ENCODE measurements around the gene HGS. TPM values are rescaled to one million over a fixed set of nuclear protein-coding genes. Genes with fewer than 3 reads are reported as not detected.

HGS gene
- total and polyA plus RNA-seq, 8 donors = 39.3 to 174 (median 45.2) TPM

DNA sequence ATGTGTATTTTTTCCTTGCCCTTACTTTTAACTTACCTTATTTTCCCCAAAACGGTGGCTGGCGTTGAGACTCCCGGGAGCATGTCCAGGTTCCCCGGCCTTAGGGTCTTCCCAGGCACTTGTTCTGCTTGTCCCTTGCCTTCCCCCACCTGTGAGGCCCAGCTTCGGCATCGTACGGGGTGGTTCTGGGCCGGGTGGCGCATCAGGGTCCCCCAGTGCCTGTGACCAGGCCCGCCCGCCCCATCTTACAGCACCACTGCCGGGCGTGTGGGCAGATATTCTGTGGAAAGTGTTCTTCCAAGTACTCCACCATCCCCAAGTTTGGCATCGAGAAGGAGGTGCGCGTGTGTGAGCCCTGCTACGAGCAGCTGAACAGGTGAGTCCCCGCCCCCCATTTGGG lies 7.4 kb downstream of the HGS start:
- no peaks in the 10 kb centered on the region for H3K9me3 ChIP-seq
- H3K27ac ChIP-seq = no peak overlapping the region
- no peaks in the 10 kb centered on the region for H3K4me1 ChIP-seq
- 88 to 92% methylated on average over 18 of the region's 18 CpGs for WGBS, 2 donors
- ATAC-seq (no peak), FAIRE-seq (no peak), DNase-seq (peak in 1 of 6 donors; percentile 49)
- H3K4me3 ChIP-seq = no peak overlapping the region
- intact Hi-C loops (cut with DNase I) = no loop called here
- H3K36me3 ChIP-seq = peaks cover 4 to 82% (median 37%) of the 10 kb centered on the region in 3 donors
- no peak for TF ChIP-seq CTCF (IDR thresholded peaks at IDR 0.05)
- no peaks in the 10 kb centered on the region for H3K27me3 ChIP-seq

DNA sequence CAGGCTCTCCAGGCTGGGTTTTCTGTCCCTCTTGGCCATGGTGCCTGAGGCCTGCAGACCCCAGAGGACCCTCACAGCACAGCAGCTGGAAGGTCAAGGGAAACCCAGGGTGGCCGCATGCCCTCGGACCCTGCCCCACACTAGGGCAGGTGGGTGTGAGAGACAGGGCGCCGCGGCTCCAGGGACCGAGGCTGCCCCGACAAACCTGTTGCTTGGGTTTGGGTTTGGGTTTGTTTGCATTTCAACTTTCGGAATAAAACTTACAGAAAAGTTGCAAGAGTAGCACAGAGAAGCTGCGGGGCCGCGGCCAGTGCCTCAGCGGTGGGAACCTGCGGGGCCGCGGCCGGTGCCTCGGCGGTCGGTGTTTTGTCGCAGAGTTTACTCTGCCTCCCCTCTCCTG lies 7.8 kb downstream of the HGS start:
- H3K4me3 ChIP-seq = no peak overlapping the region
- H3K36me3 ChIP-seq = peaks cover 4 to 82% (median 37%) of the 10 kb centered on the region in 3 donors
- ATAC-seq (no peak), FAIRE-seq (no peak), DNase-seq (no peak)
- 95 to 96% methylated on average over 20 of the region's 20 CpGs for WGBS, 2 donors
- no peaks in the 10 kb centered on the region for H3K27me3 ChIP-seq
- H3K4me1 ChIP-seq = no peaks in the 10 kb centered on the region
- no peaks in the 10 kb centered on the region for H3K9me3 ChIP-seq
- intact Hi-C loops (cut with DNase I) = no loop called here
- TF ChIP-seq CTCF (IDR thresholded peaks at IDR 0.05) = no peak
- H3K27ac ChIP-seq = no peak overlapping the region

DNA sequence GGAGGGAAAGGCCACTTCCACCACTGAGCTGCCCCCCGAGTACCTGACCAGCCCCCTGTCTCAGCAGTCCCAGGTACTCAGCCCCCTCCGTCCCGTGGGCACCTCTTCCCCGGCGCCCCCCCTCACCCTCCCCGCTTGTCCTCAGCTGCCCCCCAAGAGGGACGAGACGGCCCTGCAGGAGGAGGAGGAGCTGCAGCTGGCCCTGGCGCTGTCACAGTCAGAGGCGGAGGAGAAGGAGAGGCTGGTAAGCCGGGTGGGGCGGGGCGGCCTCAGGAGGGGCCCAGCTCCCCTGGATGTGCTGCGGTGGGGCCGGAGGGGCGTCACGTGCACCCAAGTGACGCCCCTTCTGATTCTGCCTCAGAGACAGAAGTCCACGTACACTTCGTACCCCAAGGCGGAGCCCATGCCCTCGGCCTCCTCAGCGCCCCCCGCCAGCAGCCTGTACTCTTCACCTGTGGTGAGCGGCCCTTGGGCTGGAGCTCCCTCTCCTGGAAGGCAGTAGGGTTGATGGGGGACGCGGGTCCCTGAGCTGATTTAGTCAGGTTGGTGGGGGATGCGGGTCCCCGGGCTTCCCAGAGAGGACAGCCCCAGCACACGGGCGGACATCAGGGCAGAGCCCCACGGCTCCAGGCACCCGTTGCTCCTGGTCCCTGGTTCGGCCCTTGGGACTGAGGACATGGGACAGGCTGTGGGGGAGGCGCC lies 9.8 kb downstream of the HGS start:
- FAIRE-seq = no peak
- intact Hi-C loops (cut with DNase I) = no loop called here
- 89 to 95% methylated on average over 28 to 35 of the region's 35 CpGs for WGBS, 2 donors

GRCh38 chr17:81694810-81695209 lies 11.0 kb downstream of the HGS start:
- intact Hi-C loops (cut with DNase I) = no loop called here
- Histone ChIP-seq H3K36me3 (peaks cover 4 to 69% (median 25%) of the 10 kb centered on the region in 3 donors), H3K4me1 (no peaks in the 10 kb centered on the region), H3K27ac (no peak overlapping the region), H3K4me3 (no peak overlapping the region), H3K27me3 (no peaks in the 10 kb centered on the region), H3K9me3 (no peaks in the 10 kb centered on the region)
- WGBS, 2 donors = 91 to 94% methylated on average over 14 to 19 of the region's 19 CpGs
- ATAC-seq = no peak
- peak in 1 of 6 donors; percentile 31 for DNase-seq
- TF ChIP-seq CTCF (IDR thresholded peaks at IDR 0.05) = no peak
- no peak for FAIRE-seq

More for the DNA sequence above, 9.8 kb downstream of the HGS start:
- Histone ChIP-seq H3K4me1 (no peaks in the 10 kb centered on the region), H3K27ac (no peak overlapping the region), H3K36me3 (peaks cover 4 to 71% (median 25%) of the 10 kb centered on the region in 3 donors), H3K9me3 (no peaks in the 10 kb centered on the region), H3K4me3 (no peak overlapping the region), H3K27me3 (no peaks in the 10 kb centered on the region)
- TF ChIP-seq CTCF (IDR thresholded peaks at IDR 0.05) = no peak
- peak in 1 of 6 donors; percentile 65 for DNase-seq
- ATAC-seq = no peak

DNA sequence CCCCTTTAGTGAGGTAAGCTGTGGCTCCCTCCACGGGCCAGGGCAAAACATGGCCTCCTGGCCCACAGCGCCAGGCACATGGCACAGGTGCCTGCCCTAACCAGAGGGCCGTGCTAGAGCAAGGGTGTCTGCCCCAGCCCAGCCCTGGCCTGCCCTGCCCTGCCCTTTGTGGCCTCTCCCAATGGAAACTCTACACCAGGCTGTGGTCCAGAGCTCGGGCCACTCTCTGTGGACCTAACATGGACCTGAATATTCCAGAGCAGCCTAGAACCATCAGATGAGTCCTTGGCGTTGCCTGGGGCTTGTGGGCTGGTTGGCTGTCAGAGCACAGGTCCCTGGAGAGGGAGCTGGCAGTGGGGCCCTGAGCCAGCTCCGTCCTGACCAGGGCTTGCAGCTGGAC lies 11.4 kb downstream of the HGS start:
- FAIRE-seq (no peak), DNase-seq (no peak), ATAC-seq (no peak)
- Histone ChIP-seq H3K36me3 (peaks cover 4 to 66% (median 25%) of the 10 kb centered on the region in 3 donors), H3K27ac (no peak overlapping the region), H3K27me3 (no peaks in the 10 kb centered on the region), H3K4me3 (no peak overlapping the region), H3K9me3 (no peaks in the 10 kb centered on the region), H3K4me1 (no peaks in the 10 kb centered on the region)
- 91 to 95% methylated on average over 6 of the region's 6 CpGs for WGBS, 2 donors
- intact Hi-C loops (cut with DNase I) = no loop called here
- no peak for TF ChIP-seq CTCF (IDR thresholded peaks at IDR 0.05)
